H1 (cell line): ENCODE results near the gene CLP1. TPM values are rescaled to one million over a fixed set of nuclear protein-coding genes. Genes with fewer than 3 reads are reported as not detected.

Experiments used
- CTCF ChIA-PET: fragments of 300-600 bp; sonication (Branson Sonifier 250); formaldehyde crosslinking; loops from one replicate; lab custom pipeline; 2021; ENCODE audit not compliant: partially characterized antibody; lab: Charles Lee
- POLR2A ChIA-PET: fragments of 300-600 bp; sonication (Branson Sonifier 250); formaldehyde crosslinking; loops from one replicate; lab custom pipeline; 2021; ENCODE audit warnings: inconsistent platforms; ENCODE audit not compliant: partially characterized antibody; lab: Charles Lee
- DNase-seq, 2 experiments: peaks; one replicate each; pipeline versions ENCODE4 v3.0.0 to v3.0.0-alpha.2; 2010 to 2022; ENCODE audit warnings: low spot score in 2 of 2, low read depth in 1 of 2, mixed read lengths in 1 of 2
- FAIRE-seq: peaks from 2 replicates; lab custom pipeline; 2011; peaks lifted over from hg19 to GRCh38; lab: Jason Lieb, UNC
- H2AFZ ChIP-seq: 2 replicates; pipeline ENCODE4 v1.8.1; 2012; ENCODE audit warnings: low read length, inconsistent platforms
- H2AK5ac ChIP-seq: 2 replicates; pipeline ENCODE4 v1.6.1; 2013; ENCODE audit warnings: low read depth, low read length
- H2BK120ac ChIP-seq: replicated peaks from 2 replicates; pipeline ENCODE3; 2013; ENCODE audit warnings: low read depth, low read length, inconsistent platforms
- H2BK12ac ChIP-seq: 2 replicates; pipeline ENCODE4 v1.6.1; 2013; ENCODE audit warnings: low read depth, low read length
- H2BK15ac ChIP-seq: 2 replicates; pipeline ENCODE4 v1.6.1; 2013; ENCODE audit warnings: low read length
- H2BK20ac ChIP-seq: 2 replicates; pipeline ENCODE4 v1.6.1; 2013; ENCODE audit warnings: low read length
- H2BK5ac ChIP-seq: 2 replicates; pipeline ENCODE4 v1.6.1; 2013; ENCODE audit warnings: low read depth, low read length
- H3K14ac ChIP-seq: 2 replicates; pipeline ENCODE4 v1.6.1; 2013; ENCODE audit warnings: inconsistent platforms; ENCODE audit not compliant: insufficient read length
- H3K18ac ChIP-seq: 2 replicates; pipeline ENCODE4 v1.6.1; 2013; ENCODE audit warnings: low read length; ENCODE audit errors: extremely low read depth
- H3K23ac ChIP-seq: 2 replicates; pipeline ENCODE4 v1.6.1; 2013; ENCODE audit warnings: inconsistent platforms; ENCODE audit not compliant: insufficient read length
- H3K23me2 ChIP-seq: 2 replicates; pipeline ENCODE4 v1.6.1; 2013; ENCODE audit warnings: low read depth, low read length
- H3K27ac ChIP-seq: 2 replicates; pipeline ENCODE4 v1.6.1; 2011; ENCODE audit warnings: low read depth, low read length, inconsistent platforms
- H3K27me3 ChIP-seq, 4 experiments: replicated peaks in 1 of 4; 1 replicate in 1 of 4; 2 replicates in 3 of 4; pipeline versions ENCODE4 v1.6.1 to v1.8.1; 2011 to 2013; ENCODE audit warnings: low read length in 3 of 4, mild to moderate bottlenecking in 3 of 4, inconsistent platforms in 2 of 4, mixed read lengths in 2 of 4, moderate library complexity in 1 of 4; ENCODE audit not compliant: control insufficient read depth in 3 of 4, insufficient read depth in 3 of 4; ENCODE audit errors: extremely low read depth in 1 of 4
- H3K36me3 ChIP-seq, 4 experiments: 2 replicates each; pipeline versions ENCODE4 v1.6.1 to v1.8.1; 2011 to 2013; ENCODE audit warnings: mild to moderate bottlenecking in 4 of 4, low read length in 3 of 4, moderate library complexity in 2 of 4, control low read depth in 1 of 4, inconsistent platforms in 1 of 4; ENCODE audit not compliant: insufficient read depth in 4 of 4, control insufficient read depth in 2 of 4
- H3K4ac ChIP-seq: replicated peaks from 2 replicates; pipeline ENCODE3; 2013; ENCODE audit warnings: low read length, low read depth, mixed read lengths, inconsistent platforms; ENCODE audit not compliant: insufficient read length
- H3K4me1 ChIP-seq, 4 experiments: replicated peaks in 1 of 4; 1 replicate in 1 of 4; 2 replicates in 3 of 4; pipeline versions ENCODE4 v1.6.1 to v1.8.1; 2011 to 2013; ENCODE audit warnings: low read length in 3 of 4, inconsistent platforms in 2 of 4, mixed read lengths in 1 of 4; ENCODE audit not compliant: insufficient read depth in 4 of 4, control insufficient read depth in 3 of 4
- H3K4me2 ChIP-seq, 2 experiments: 2 replicates each; pipeline versions ENCODE4 v1.6.1 to v1.8.1; 2011 to 2013; ENCODE audit warnings: low read depth in 2 of 2, low read length in 2 of 2, control low read depth in 1 of 2, inconsistent platforms in 1 of 2, mild to moderate bottlenecking in 1 of 2; ENCODE audit not compliant: insufficient read depth in 1 of 2
- H3K4me3 ChIP-seq, 4 experiments: fragments of 200-600, 300-600 bp in 1 of 4; sonication (generic), shearing (Covaris generic), sonication (Bioruptor Twin) in 1 of 4; 2 replicates each; pipeline versions ENCODE4 v1.5.1 to v1.8.1; 2011 to 2016; ENCODE audit warnings: low read length in 4 of 4, low read depth in 3 of 4, control low read depth in 2 of 4, inconsistent platforms in 2 of 4, mild to moderate bottlenecking in 2 of 4, mixed read lengths in 1 of 4, moderate library complexity in 1 of 4; ENCODE audit not compliant: insufficient read depth in 2 of 4; ENCODE audit errors: extremely low read depth in 1 of 4
- H3K56ac ChIP-seq: replicated peaks from 2 replicates; pipeline ENCODE3; 2013; ENCODE audit warnings: low read depth, mild to moderate bottlenecking, mixed read lengths, low read length, inconsistent platforms; ENCODE audit not compliant: insufficient read length
- H3K79me1 ChIP-seq: 2 replicates; pipeline ENCODE4 v1.6.1; 2013; ENCODE audit warnings: low read depth, low read length, control low read depth
- H3K79me2 ChIP-seq, 2 experiments: 2 replicates each; pipeline versions ENCODE4 v1.6.1 to v1.8.1; 2012 to 2013; ENCODE audit warnings: low read length in 2 of 2, mild to moderate bottlenecking in 2 of 2, inconsistent platforms in 1 of 2; ENCODE audit not compliant: insufficient read depth in 2 of 2, control insufficient read depth in 1 of 2
- H3K9ac ChIP-seq, 4 experiments: replicated peaks in 1 of 4; 1 replicate in 1 of 4; 2 replicates in 3 of 4; pipeline versions ENCODE4 v1.6.1 to v1.8.1; 2011 to 2013; ENCODE audit warnings: low read depth in 3 of 4, low read length in 3 of 4, control low read depth in 2 of 4, mild to moderate bottlenecking in 2 of 4, moderate library complexity in 2 of 4, inconsistent platforms in 1 of 4; ENCODE audit errors: extremely low read depth in 1 of 4
- H3K9me3 ChIP-seq, 2 experiments: 2 replicates each; pipeline versions ENCODE4 v1.6.1 to v1.8.1; 2012 to 2013; ENCODE audit warnings: mild to moderate bottlenecking in 2 of 2, moderate library complexity in 2 of 2, control low read depth in 1 of 2, inconsistent platforms in 1 of 2, low read depth in 1 of 2, low read length in 1 of 2, mixed read lengths in 1 of 2; ENCODE audit not compliant: insufficient read depth in 2 of 2
- H4K20me1 ChIP-seq, 2 experiments: replicated peaks in 1 of 2; 2 replicates each; pipeline versions ENCODE3 to v1.8.1; 2011 to 2013; ENCODE audit warnings: inconsistent platforms in 2 of 2, low read length in 2 of 2, mild to moderate bottlenecking in 1 of 2; ENCODE audit not compliant: insufficient read depth in 2 of 2, control insufficient read depth in 1 of 2
- H4K5ac ChIP-seq: 2 replicates; pipeline ENCODE4 v1.6.1; 2013; ENCODE audit warnings: low read length, low read depth, mixed read lengths, inconsistent platforms; ENCODE audit not compliant: insufficient read length
- H4K8ac ChIP-seq: 2 replicates; pipeline ENCODE4 v1.8.0; 2013; ENCODE audit warnings: mild to moderate bottlenecking, moderate library complexity, low read length, inconsistent platforms; ENCODE audit not compliant: insufficient read depth; ENCODE audit errors: extremely low read depth
- H4K91ac ChIP-seq: replicated peaks from 2 replicates; pipeline ENCODE3; 2013; ENCODE audit warnings: low read length, mixed read lengths, inconsistent platforms; ENCODE audit not compliant: insufficient read length
- CTCF ChIP-seq, 3 experiments: IDR thresholded peaks; 1 replicate in 2 of 3; 2 replicates in 1 of 3; pipeline versions ENCODE4 v1.5.1 to v1.6.1; 2011; ENCODE audit warnings: low read length in 3 of 3, mild to moderate bottlenecking in 3 of 3, inconsistent platforms in 2 of 3, low read depth in 1 of 3, moderate library complexity in 1 of 3; ENCODE audit not compliant: insufficient read depth in 1 of 3; ENCODE audit errors: control extremely low read depth in 1 of 3
- RAD21 ChIP-seq, 2 experiments: IDR thresholded peaks in 1 of 2; conservative IDR thresholded peaks in 1 of 2; 2 replicates each; pipeline ENCODE4 v1.6.1; 2011; ENCODE audit warnings: low read depth in 2 of 2, low read length in 2 of 2, improper control_type of control experiment in 1 of 2, inconsistent platforms in 1 of 2, mild to moderate bottlenecking in 1 of 2, moderate library complexity in 1 of 2
- SIRT6 ChIP-seq: IDR thresholded peaks from one replicate; pipeline ENCODE4 v1.7.1; 2012; ENCODE audit warnings: low read length, inconsistent platforms
- SP1 ChIP-seq: IDR thresholded peaks from 2 replicates; pipeline ENCODE4 v1.6.1; 2011; ENCODE audit warnings: low read depth, low read length
- WGBS, 2 experiments: shearing (Covaris generic) in 1 of 2; methylation state at CpG; one replicate each; pipeline versions ENCODE4 v1.1.6 to v1.1.7; 2013 to 2015; ENCODE audit warnings: low lambda C conversion rate in 2 of 2, mixed read lengths in 2 of 2, inconsistent platforms in 1 of 2, low coverage in 1 of 2, missing lambda C conversion rate in 1 of 2; ENCODE audit not compliant: insufficient replicate concordance in 2 of 2, insufficient coverage in 1 of 2, insufficient read length in 1 of 2; ENCODE audit errors: extremely low coverage in 1 of 2, missing lambda C conversion rate in 1 of 2; 5-methylcytosine and 5-hydroxymethylcytosine counted together
- polyA plus RNA-seq, 7 experiments: library from polyadenylated mRNA; depleted of rRNA in 3 of 7; stranded (reverse) in 5 of 7; unstranded in 2 of 7; fragments of >200 nt in 5 of 7; fragments of 200-250 nt in 2 of 7; gene quantifications; 1 replicate in 5 of 7; 2 replicates in 1 of 7; 4 replicates in 1 of 7; pipeline versions ENCODE4 v1.2.1 to v1.2.3, GENCODE V29; 2011 to 2013; ENCODE audit warnings: missing spikeins in 2 of 7, mixed read lengths in 2 of 7
- total RNA-seq: library from RNA; stranded (reverse); fragmentation: NEBNext Ultra II Directional; extraction: Animal tissue kit (Norgen Biotek cat#: 25700); gene quantifications from 2 replicates; pipeline ENCODE4 v1.2.1, GENCODE V29; 2021

Gene CLP1
- total and polyA plus RNA-seq, 2 of the 8 experiments (the other 6 are each of a cell fraction or from before 2014, with no cell fraction given) = 29.4 to 29.9 TPM

- Histone ChIP-seq H2AFZ (no peak overlapping the region), H4K8ac (no peak overlapping the region), H3K23ac (no peak overlapping the region), H3K79me1 (no peaks in the 10 kb centered on the region), H4K20me1 (no peaks in the 10 kb centered on the region), H3K9ac (no peak overlapping the region)
- peak in 1 of 2 experiments; percentile 33; a peak in 1 of 4 replicates for TF ChIP-seq RAD21 (IDR thresholded peaks at IDR 0.05 in 1 of 2, conservative IDR thresholded peaks at IDR 0.05 in 1 of 2; ENCODE audit: low read depth in 2 of 2, low read length in 2 of 2)
- TF ChIP-seq CTCF (IDR thresholded peaks at IDR 0.05; ENCODE audit: control extremely low read depth in 1 of 3, insufficient read depth in 1 of 3, low read depth in 1 of 3, low read length in 3 of 3) = peak in 1 of 3 experiments; percentile 36; a peak in 1 of 4 replicates
- no peak for TF ChIP-seq SP1
- TF ChIP-seq SIRT6 = no peak
- TF ChIP-seq, all 59 proteins: peak for 2
- H3K4me3 ChIP-seq = no peak overlapping the region
- DNase-seq = no peak
- no peak overlapping the region for H2AK5ac ChIP-seq
- H3K14ac ChIP-seq = no peak overlapping the region
- no peak overlapping the region for H2BK15ac ChIP-seq
- no peak overlapping the region for H4K5ac ChIP-seq
- H3K4me1 ChIP-seq = no peaks in the 10 kb centered on the region
- H3K36me3 ChIP-seq = peaks cover 25 to 68% (median 55%) of the 10 kb centered on the region in 4 experiments
- no peaks in the 10 kb centered on the region; the same call in 1 of the 2 replicates for H3K23me2 ChIP-seq
- H3K18ac ChIP-seq = no peak overlapping the region
- no peak overlapping the region for H2BK120ac ChIP-seq
- ChIA-PET POLR2A (interaction anchor here (3.6 kb wide), 1 partner anchor 42 kb away, joined by 13 read pairs; the partner anchor contains the start of gene SELENOH), CTCF (no interaction called here)
- no peak overlapping the region for H4K91ac ChIP-seq
- H3K4me2 ChIP-seq = no peak overlapping the region
- no peak overlapping the region for H2BK12ac ChIP-seq
- no peaks in the 10 kb centered on the region for H3K9me3 ChIP-seq
- no peak overlapping the region for H2BK20ac ChIP-seq
- WGBS, 2 experiments = 91% methylated on average over 3 of the region's 3 CpGs; no CpG with 5 or more reads in 1 of the 2 experiments
- no peaks in the 10 kb centered on the region for H3K79me2 ChIP-seq
- H3K4ac ChIP-seq = no peak overlapping the region
- H2BK5ac ChIP-seq = no peak overlapping the region
- no peak overlapping the region for H3K56ac ChIP-seq
- FAIRE-seq = no peak
- H3K27me3 ChIP-seq = no peaks in the 10 kb centered on the region
- no peak overlapping the region for H3K27ac ChIP-seq
Observed at GRCh38 chr11:57700425-57700824, 42.9 kb downstream of the CLP1 start.
